Neural cell (in vitro differentiated cells): ENCODE data around the gene CDHR5. TPM values are rescaled to one million over a fixed set of nuclear protein-coding genes. Genes with fewer than 3 reads are reported as not detected.

Experiments
- H2AFZ ChIP-seq: fragments of 200-600, 300-800 bp; sonication (generic), shearing (Covaris generic); 2 replicates; pipeline ENCODE4 v1.6.0; 2014; ENCODE audit warnings: low read depth, mild to moderate bottlenecking, antibody characterized with exemption, low read length, moderate library complexity
- H3F3A ChIP-seq: fragments of 200-600 bp; shearing (Covaris generic); 2 replicates; pipeline ENCODE4 v1.6.1; 2016; ENCODE audit warnings: mild to moderate bottlenecking, moderate library complexity, mixed read lengths, antibody characterized with exemption, low read length; ENCODE audit not compliant: insufficient read depth, poor library complexity, severe bottlenecking
- H3K27ac ChIP-seq: fragments of 200-600, 300-800 bp; sonication (generic), shearing (Covaris generic); 2 replicates; pipeline ENCODE4 v1.5.1; 2014; ENCODE audit warnings: mild to moderate bottlenecking, low read length, moderate library complexity
- H3K27me3 ChIP-seq: fragments of 300-800, 200-600 bp; sonication (generic), shearing (Covaris generic); 2 replicates; pipeline ENCODE4 v1.6.0; 2014; ENCODE audit warnings: mild to moderate bottlenecking, low read depth, low read length, moderate library complexity; ENCODE audit not compliant: insufficient read depth
- H3K36me3 ChIP-seq: fragments of 300-800, 200-600 bp; sonication (generic), shearing (Covaris generic); 2 replicates; pipeline ENCODE4 v1.5.1; 2014; ENCODE audit warnings: mild to moderate bottlenecking, antibody characterized with exemption, low read length, moderate library complexity; ENCODE audit not compliant: insufficient read depth
- H3K4me2 ChIP-seq: fragments of 300-800, 200-600 bp; sonication (generic), shearing (Covaris generic); 2 replicates; pipeline ENCODE4 v1.6.0; 2014; ENCODE audit warnings: mild to moderate bottlenecking, low read length
- H3K4me3 ChIP-seq: fragments of 300-800, 200-600 bp; sonication (generic), shearing (Covaris generic); 2 replicates; pipeline ENCODE4 v1.5.1; 2014; ENCODE audit warnings: mild to moderate bottlenecking, low read length, moderate library complexity
- H3K79me2 ChIP-seq: fragments of 200-600 bp; shearing (Covaris generic); replicated peaks from 2 replicates; pipeline ENCODE4 v1.6.0; 2014; ENCODE audit warnings: mild to moderate bottlenecking, low read length, moderate library complexity; ENCODE audit not compliant: insufficient read depth
- H3K9ac ChIP-seq: fragments of 300-800, 200-600 bp; sonication (generic), shearing (Covaris generic); 2 replicates; pipeline ENCODE4 v1.6.1; 2016; ENCODE audit warnings: mild to moderate bottlenecking, low read length, mixed read lengths
- H3K9me2 ChIP-seq: fragments of 200-600 bp; shearing (Covaris generic); 2 replicates; pipeline ENCODE4 v1.6.1; 2016; ENCODE audit warnings: mild to moderate bottlenecking, low read length, mixed read lengths; ENCODE audit not compliant: insufficient read depth
- H3K9me3 ChIP-seq: fragments of 200-600, 300-800 bp; sonication (generic), shearing (Covaris generic); 2 replicates; pipeline ENCODE4 v1.6.1; 2016; ENCODE audit warnings: mild to moderate bottlenecking, mixed run types, low read length, moderate library complexity, mixed read lengths
- H4K20me1 ChIP-seq: fragments of 200-600 bp; shearing (Covaris generic); 2 replicates; pipeline ENCODE4 v1.6.1; 2016; ENCODE audit warnings: mild to moderate bottlenecking, mixed run types; ENCODE audit not compliant: insufficient read depth
- EP300 ChIP-seq: fragments of 450-650 bp; conservative IDR thresholded peaks from 2 replicates; pipeline ENCODE4 v1.6.1; 2014; ENCODE audit warnings: antibody characterized with exemption, mild to moderate bottlenecking, moderate library complexity; ENCODE audit not compliant: poor library complexity, severe bottlenecking
- EZH2 ChIP-seq: fragments of 200-600, 300-800 bp; shearing (Covaris generic), sonication (generic); IDR thresholded peaks from 2 replicates; pipeline ENCODE4 v1.6.1; 2014; ENCODE audit warnings: antibody characterized with exemption, low read length, borderline replicate concordance, mild to moderate bottlenecking; ENCODE audit not compliant: insufficient read depth, poor library complexity, severe bottlenecking
- MXI1 ChIP-seq: fragments of 450-650 bp; conservative IDR thresholded peaks from 2 replicates; pipeline ENCODE4 v1.6.1; 2014; ENCODE audit warnings: antibody characterized with exemption, mild to moderate bottlenecking; ENCODE audit not compliant: poor library complexity, severe bottlenecking
- POLR2AphosphoS5 ChIP-seq: IDR thresholded peaks from 2 replicates; pipeline ENCODE4 v1.6.1; 2012
- RAD21 ChIP-seq: fragments of 450-650 bp; conservative IDR thresholded peaks from 2 replicates; pipeline ENCODE4 v1.6.1; 2014; ENCODE audit warnings: antibody characterized with exemption, mild to moderate bottlenecking, moderate library complexity
- SMC3 ChIP-seq: fragments of 450-650 bp; conservative IDR thresholded peaks from 2 replicates; pipeline ENCODE4 v1.6.1; 2014; ENCODE audit warnings: antibody characterized with exemption, mild to moderate bottlenecking, moderate library complexity; ENCODE audit not compliant: poor library complexity
- TAF1 ChIP-seq: IDR thresholded peaks from 2 replicates; pipeline ENCODE4 v1.6.1; 2012; ENCODE audit warnings: low read depth
- polyA plus RNA-seq: library from polyadenylated mRNA; depleted of rRNA; stranded (reverse); fragments of >200 nt; gene quantifications from 2 replicates; pipeline ENCODE4 v1.2.3, GENCODE V29; 2014
- TF ChIP-seq, protein P1 (sequence below): IDR thresholded peaks from 2 replicates; pipeline ENCODE4 v1.6.1; 2012; ENCODE audit warnings: borderline replicate concordance
- TF ChIP-seq, protein P2 (sequence below): fragments of 450-650 bp; IDR thresholded peaks from 2 replicates; pipeline ENCODE4 v1.5.1; 2014; ENCODE audit warnings: antibody characterized with exemption, mild to moderate bottlenecking, moderate library complexity; ENCODE audit not compliant: poor library complexity, severe bottlenecking

Gene CDHR5
- polyA plus RNA-seq, 1 donor from 2014 or later, result not detected

DNA sequence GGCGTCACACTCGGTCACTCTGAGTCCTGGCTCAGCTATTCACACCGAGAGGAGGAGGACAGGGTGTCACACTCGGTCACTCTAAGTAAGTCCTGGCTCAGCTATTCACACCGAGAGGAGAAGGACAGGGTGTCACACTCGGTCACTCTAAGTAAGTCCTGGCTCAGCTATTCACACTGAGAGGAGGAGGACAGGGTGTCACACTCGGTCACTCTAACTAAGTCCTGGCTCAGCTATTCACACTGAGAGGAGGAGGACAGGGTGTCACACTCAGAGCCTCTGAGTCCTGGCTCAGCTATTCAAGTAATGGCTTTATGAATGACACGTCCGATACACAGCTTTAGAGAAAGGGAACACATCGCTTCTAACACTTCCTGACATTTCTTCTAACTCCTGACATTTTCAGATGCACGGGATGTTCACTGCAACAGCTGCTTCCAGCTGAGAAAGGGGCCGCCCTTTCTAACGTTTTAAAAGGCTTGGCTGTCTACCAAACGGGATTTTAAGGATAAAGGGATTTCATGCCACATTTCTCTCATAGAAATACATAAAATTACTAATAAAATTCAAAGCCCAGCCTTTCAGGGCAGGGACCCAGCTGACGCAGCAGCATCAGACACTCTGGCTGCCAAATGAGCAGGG, 40.4 kb upstream of the CDHR5 start:
- Histone ChIP-seq H3K9ac (no peak overlapping the region), H3K4me3 (no peak overlapping the region), H4K20me1 (no peaks in the 10 kb centered on the region), H3K9me2 (no peaks in the 10 kb centered on the region), H3F3A (no peaks in the 10 kb centered on the region), H3K27ac (no peak overlapping the region), H3K79me2 (no peaks in the 10 kb centered on the region), H2AFZ (no peak overlapping the region), H3K27me3 (no peaks in the 10 kb centered on the region), H3K36me3 (no peaks in the 10 kb centered on the region), H3K9me3 (no peaks in the 10 kb centered on the region), H3K4me2 (no peak overlapping the region)
- TF ChIP-seq MXI1 (no peak), TAF1 (no peak), RAD21 (no peak), EP300 (no peak), POLR2AphosphoS5 (no peak), SMC3 (no peak), EZH2 (no peak)
- TF ChIP-seq, protein P1, sequence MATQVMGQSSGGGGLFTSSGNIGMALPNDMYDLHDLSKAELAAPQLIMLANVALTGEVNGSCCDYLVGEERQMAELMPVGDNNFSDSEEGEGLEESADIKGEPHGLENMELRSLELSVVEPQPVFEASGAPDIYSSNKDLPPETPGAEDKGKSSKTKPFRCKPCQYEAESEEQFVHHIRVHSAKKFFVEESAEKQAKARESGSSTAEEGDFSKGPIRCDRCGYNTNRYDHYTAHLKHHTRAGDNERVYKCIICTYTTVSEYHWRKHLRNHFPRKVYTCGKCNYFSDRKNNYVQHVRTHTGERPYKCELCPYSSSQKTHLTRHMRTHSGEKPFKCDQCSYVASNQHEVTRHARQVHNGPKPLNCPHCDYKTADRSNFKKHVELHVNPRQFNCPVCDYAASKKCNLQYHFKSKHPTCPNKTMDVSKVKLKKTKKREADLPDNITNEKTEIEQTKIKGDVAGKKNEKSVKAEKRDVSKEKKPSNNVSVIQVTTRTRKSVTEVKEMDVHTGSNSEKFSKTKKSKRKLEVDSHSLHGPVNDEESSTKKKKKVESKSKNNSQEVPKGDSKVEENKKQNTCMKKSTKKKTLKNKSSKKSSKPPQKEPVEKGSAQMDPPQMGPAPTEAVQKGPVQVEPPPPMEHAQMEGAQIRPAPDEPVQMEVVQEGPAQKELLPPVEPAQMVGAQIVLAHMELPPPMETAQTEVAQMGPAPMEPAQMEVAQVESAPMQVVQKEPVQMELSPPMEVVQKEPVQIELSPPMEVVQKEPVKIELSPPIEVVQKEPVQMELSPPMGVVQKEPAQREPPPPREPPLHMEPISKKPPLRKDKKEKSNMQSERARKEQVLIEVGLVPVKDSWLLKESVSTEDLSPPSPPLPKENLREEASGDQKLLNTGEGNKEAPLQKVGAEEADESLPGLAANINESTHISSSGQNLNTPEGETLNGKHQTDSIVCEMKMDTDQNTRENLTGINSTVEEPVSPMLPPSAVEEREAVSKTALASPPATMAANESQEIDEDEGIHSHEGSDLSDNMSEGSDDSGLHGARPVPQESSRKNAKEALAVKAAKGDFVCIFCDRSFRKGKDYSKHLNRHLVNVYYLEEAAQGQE, result no peak
- TF ChIP-seq, protein P2, sequence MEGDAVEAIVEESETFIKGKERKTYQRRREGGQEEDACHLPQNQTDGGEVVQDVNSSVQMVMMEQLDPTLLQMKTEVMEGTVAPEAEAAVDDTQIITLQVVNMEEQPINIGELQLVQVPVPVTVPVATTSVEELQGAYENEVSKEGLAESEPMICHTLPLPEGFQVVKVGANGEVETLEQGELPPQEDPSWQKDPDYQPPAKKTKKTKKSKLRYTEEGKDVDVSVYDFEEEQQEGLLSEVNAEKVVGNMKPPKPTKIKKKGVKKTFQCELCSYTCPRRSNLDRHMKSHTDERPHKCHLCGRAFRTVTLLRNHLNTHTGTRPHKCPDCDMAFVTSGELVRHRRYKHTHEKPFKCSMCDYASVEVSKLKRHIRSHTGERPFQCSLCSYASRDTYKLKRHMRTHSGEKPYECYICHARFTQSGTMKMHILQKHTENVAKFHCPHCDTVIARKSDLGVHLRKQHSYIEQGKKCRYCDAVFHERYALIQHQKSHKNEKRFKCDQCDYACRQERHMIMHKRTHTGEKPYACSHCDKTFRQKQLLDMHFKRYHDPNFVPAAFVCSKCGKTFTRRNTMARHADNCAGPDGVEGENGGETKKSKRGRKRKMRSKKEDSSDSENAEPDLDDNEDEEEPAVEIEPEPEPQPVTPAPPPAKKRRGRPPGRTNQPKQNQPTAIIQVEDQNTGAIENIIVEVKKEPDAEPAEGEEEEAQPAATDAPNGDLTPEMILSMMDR, result no peak

DNA sequence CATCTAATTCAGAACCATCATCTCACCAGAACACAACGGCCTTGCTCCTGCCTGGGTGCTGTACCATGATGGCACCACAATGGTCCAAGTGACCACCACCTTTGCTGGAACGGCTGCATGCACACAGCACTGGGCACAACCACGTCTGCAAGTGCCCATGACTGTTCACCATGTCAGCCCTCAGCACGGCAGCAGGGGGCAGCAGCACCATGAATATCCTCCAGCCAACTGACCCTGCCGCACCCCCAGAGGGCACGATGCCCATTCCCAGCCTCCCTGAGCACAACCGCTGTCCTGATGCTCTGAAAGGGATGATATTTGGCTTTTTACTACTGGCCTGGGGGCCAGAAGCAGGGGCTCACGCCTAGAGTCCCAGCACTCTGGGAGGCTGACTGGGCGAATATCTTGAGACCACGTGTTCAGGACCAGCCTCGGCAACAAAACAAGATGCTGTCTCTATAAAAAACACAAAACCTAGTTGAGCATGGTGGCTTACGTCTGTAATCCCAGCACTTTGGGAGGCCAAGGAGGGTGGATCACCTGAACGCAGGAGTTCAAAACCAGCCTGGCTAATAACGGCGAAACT, 38.0 kb upstream of the CDHR5 start:
- Histone ChIP-seq H3K36me3 (no peaks in the 10 kb centered on the region), H3K79me2 (no peaks in the 10 kb centered on the region), H3K27ac (no peak overlapping the region), H3K9ac (no peak overlapping the region), H3K4me2 (no peak overlapping the region), H3K9me2 (no peaks in the 10 kb centered on the region), H3K9me3 (no peaks in the 10 kb centered on the region), H2AFZ (no peak overlapping the region), H3F3A (no peaks in the 10 kb centered on the region), H3K27me3 (no peaks in the 10 kb centered on the region), H3K4me3 (no peak overlapping the region), H4K20me1 (no peaks in the 10 kb centered on the region)
- no peak for TF ChIP-seq POLR2AphosphoS5
- no peak for TF ChIP-seq TAF1
- no peak for TF ChIP-seq MXI1
- no peak for TF ChIP-seq EZH2
- TF ChIP-seq, protein P2, result peak; percentile 58
- TF ChIP-seq SMC3, result peak; percentile 43
- TF ChIP-seq RAD21, result peak; percentile 43
- TF ChIP-seq, protein P1, result no peak
- no peak for TF ChIP-seq EP300
